Neural cell (in vitro differentiated cells): ENCODE data around the gene CD163L1. TPM values are rescaled to one million over a fixed set of nuclear protein-coding genes. Genes with fewer than 3 reads are reported as not detected.

Experiments used
- H2AFZ ChIP-seq: fragments of 200-600, 300-800 bp; sonication (generic), shearing (Covaris generic); 2 replicates; pipeline ENCODE4 v1.6.0; 2014; ENCODE audit warnings: low read depth, mild to moderate bottlenecking, antibody characterized with exemption, low read length, moderate library complexity
- H3F3A ChIP-seq: fragments of 200-600 bp; shearing (Covaris generic); 2 replicates; pipeline ENCODE4 v1.6.1; 2016; ENCODE audit warnings: mild to moderate bottlenecking, moderate library complexity, mixed read lengths, antibody characterized with exemption, low read length; ENCODE audit not compliant: insufficient read depth, poor library complexity, severe bottlenecking
- H3K27ac ChIP-seq: fragments of 200-600, 300-800 bp; sonication (generic), shearing (Covaris generic); 2 replicates; pipeline ENCODE4 v1.5.1; 2014; ENCODE audit warnings: mild to moderate bottlenecking, low read length, moderate library complexity
- H3K27me3 ChIP-seq: fragments of 300-800, 200-600 bp; sonication (generic), shearing (Covaris generic); 2 replicates; pipeline ENCODE4 v1.6.0; 2014; ENCODE audit warnings: mild to moderate bottlenecking, low read depth, low read length, moderate library complexity; ENCODE audit not compliant: insufficient read depth
- H3K36me3 ChIP-seq: fragments of 300-800, 200-600 bp; sonication (generic), shearing (Covaris generic); 2 replicates; pipeline ENCODE4 v1.5.1; 2014; ENCODE audit warnings: mild to moderate bottlenecking, antibody characterized with exemption, low read length, moderate library complexity; ENCODE audit not compliant: insufficient read depth
- H3K4me2 ChIP-seq: fragments of 300-800, 200-600 bp; sonication (generic), shearing (Covaris generic); 2 replicates; pipeline ENCODE4 v1.6.0; 2014; ENCODE audit warnings: mild to moderate bottlenecking, low read length
- H3K4me3 ChIP-seq: fragments of 300-800, 200-600 bp; sonication (generic), shearing (Covaris generic); 2 replicates; pipeline ENCODE4 v1.5.1; 2014; ENCODE audit warnings: mild to moderate bottlenecking, low read length, moderate library complexity
- H3K79me2 ChIP-seq: fragments of 200-600 bp; shearing (Covaris generic); replicated peaks from 2 replicates; pipeline ENCODE4 v1.6.0; 2014; ENCODE audit warnings: mild to moderate bottlenecking, low read length, moderate library complexity; ENCODE audit not compliant: insufficient read depth
- H3K9ac ChIP-seq: fragments of 300-800, 200-600 bp; sonication (generic), shearing (Covaris generic); 2 replicates; pipeline ENCODE4 v1.6.1; 2016; ENCODE audit warnings: mild to moderate bottlenecking, low read length, mixed read lengths
- H3K9me2 ChIP-seq: fragments of 200-600 bp; shearing (Covaris generic); 2 replicates; pipeline ENCODE4 v1.6.1; 2016; ENCODE audit warnings: mild to moderate bottlenecking, low read length, mixed read lengths; ENCODE audit not compliant: insufficient read depth
- H3K9me3 ChIP-seq: fragments of 200-600, 300-800 bp; sonication (generic), shearing (Covaris generic); 2 replicates; pipeline ENCODE4 v1.6.1; 2016; ENCODE audit warnings: mild to moderate bottlenecking, mixed run types, low read length, moderate library complexity, mixed read lengths
- H4K20me1 ChIP-seq: fragments of 200-600 bp; shearing (Covaris generic); 2 replicates; pipeline ENCODE4 v1.6.1; 2016; ENCODE audit warnings: mild to moderate bottlenecking, mixed run types; ENCODE audit not compliant: insufficient read depth
- EP300 ChIP-seq: fragments of 450-650 bp; conservative IDR thresholded peaks from 2 replicates; pipeline ENCODE4 v1.6.1; 2014; ENCODE audit warnings: antibody characterized with exemption, mild to moderate bottlenecking, moderate library complexity; ENCODE audit not compliant: poor library complexity, severe bottlenecking
- EZH2 ChIP-seq: fragments of 200-600, 300-800 bp; shearing (Covaris generic), sonication (generic); IDR thresholded peaks from 2 replicates; pipeline ENCODE4 v1.6.1; 2014; ENCODE audit warnings: antibody characterized with exemption, low read length, borderline replicate concordance, mild to moderate bottlenecking; ENCODE audit not compliant: insufficient read depth, poor library complexity, severe bottlenecking
- MXI1 ChIP-seq: fragments of 450-650 bp; conservative IDR thresholded peaks from 2 replicates; pipeline ENCODE4 v1.6.1; 2014; ENCODE audit warnings: antibody characterized with exemption, mild to moderate bottlenecking; ENCODE audit not compliant: poor library complexity, severe bottlenecking
- POLR2AphosphoS5 ChIP-seq: IDR thresholded peaks from 2 replicates; pipeline ENCODE4 v1.6.1; 2012
- RAD21 ChIP-seq: fragments of 450-650 bp; conservative IDR thresholded peaks from 2 replicates; pipeline ENCODE4 v1.6.1; 2014; ENCODE audit warnings: antibody characterized with exemption, mild to moderate bottlenecking, moderate library complexity
- SMC3 ChIP-seq: fragments of 450-650 bp; conservative IDR thresholded peaks from 2 replicates; pipeline ENCODE4 v1.6.1; 2014; ENCODE audit warnings: antibody characterized with exemption, mild to moderate bottlenecking, moderate library complexity; ENCODE audit not compliant: poor library complexity
- TAF1 ChIP-seq: IDR thresholded peaks from 2 replicates; pipeline ENCODE4 v1.6.1; 2012; ENCODE audit warnings: low read depth
- polyA plus RNA-seq: library from polyadenylated mRNA; depleted of rRNA; stranded (reverse); fragments of >200 nt; gene quantifications from 2 replicates; pipeline ENCODE4 v1.2.3, GENCODE V29; 2014
- TF ChIP-seq, protein P1 (sequence below): IDR thresholded peaks from 2 replicates; pipeline ENCODE4 v1.6.1; 2012; ENCODE audit warnings: borderline replicate concordance
- TF ChIP-seq, protein P2 (sequence below): fragments of 450-650 bp; IDR thresholded peaks from 2 replicates; pipeline ENCODE4 v1.5.1; 2014; ENCODE audit warnings: antibody characterized with exemption, mild to moderate bottlenecking, moderate library complexity; ENCODE audit not compliant: poor library complexity, severe bottlenecking

CD163L1 gene
- polyA plus RNA-seq, 1 donor from 2014 or later: 0.62 TPM

DNA sequence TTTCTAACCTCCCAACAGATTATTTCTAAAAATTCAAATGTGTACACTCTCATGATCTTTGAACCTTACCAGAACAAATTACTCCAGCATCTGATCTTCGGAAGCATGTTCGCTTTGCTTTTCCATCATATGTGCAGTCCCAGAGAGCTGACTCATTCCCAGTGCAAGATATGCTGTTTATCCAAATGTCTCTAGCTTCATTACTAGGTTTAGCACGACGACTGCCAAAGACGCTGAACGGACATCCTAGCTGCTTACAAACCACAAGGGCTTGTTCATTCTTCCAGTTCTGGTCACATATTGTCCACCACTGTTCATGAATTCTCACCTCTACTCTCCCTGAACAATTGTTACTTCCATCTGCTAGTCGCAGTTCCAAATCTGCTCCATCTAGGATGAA lies 40.5 kb downstream of the CD163L1 start:
- H3K36me3 ChIP-seq: no peaks in the 10 kb centered on the region
- no peak overlapping the region for H3K27ac ChIP-seq
- H3K4me2 ChIP-seq: no peak overlapping the region
- H2AFZ ChIP-seq: no peak overlapping the region
- H3K27me3 ChIP-seq: no peaks in the 10 kb centered on the region
- H3K9me3 ChIP-seq: no peaks in the 10 kb centered on the region
- TF ChIP-seq SMC3 (no peak), EZH2 (no peak), TAF1 (no peak), EP300 (no peak), RAD21 (no peak), POLR2AphosphoS5 (no peak), MXI1 (no peak)
- TF ChIP-seq, protein P1, sequence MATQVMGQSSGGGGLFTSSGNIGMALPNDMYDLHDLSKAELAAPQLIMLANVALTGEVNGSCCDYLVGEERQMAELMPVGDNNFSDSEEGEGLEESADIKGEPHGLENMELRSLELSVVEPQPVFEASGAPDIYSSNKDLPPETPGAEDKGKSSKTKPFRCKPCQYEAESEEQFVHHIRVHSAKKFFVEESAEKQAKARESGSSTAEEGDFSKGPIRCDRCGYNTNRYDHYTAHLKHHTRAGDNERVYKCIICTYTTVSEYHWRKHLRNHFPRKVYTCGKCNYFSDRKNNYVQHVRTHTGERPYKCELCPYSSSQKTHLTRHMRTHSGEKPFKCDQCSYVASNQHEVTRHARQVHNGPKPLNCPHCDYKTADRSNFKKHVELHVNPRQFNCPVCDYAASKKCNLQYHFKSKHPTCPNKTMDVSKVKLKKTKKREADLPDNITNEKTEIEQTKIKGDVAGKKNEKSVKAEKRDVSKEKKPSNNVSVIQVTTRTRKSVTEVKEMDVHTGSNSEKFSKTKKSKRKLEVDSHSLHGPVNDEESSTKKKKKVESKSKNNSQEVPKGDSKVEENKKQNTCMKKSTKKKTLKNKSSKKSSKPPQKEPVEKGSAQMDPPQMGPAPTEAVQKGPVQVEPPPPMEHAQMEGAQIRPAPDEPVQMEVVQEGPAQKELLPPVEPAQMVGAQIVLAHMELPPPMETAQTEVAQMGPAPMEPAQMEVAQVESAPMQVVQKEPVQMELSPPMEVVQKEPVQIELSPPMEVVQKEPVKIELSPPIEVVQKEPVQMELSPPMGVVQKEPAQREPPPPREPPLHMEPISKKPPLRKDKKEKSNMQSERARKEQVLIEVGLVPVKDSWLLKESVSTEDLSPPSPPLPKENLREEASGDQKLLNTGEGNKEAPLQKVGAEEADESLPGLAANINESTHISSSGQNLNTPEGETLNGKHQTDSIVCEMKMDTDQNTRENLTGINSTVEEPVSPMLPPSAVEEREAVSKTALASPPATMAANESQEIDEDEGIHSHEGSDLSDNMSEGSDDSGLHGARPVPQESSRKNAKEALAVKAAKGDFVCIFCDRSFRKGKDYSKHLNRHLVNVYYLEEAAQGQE: no peak
- TF ChIP-seq, protein P2, sequence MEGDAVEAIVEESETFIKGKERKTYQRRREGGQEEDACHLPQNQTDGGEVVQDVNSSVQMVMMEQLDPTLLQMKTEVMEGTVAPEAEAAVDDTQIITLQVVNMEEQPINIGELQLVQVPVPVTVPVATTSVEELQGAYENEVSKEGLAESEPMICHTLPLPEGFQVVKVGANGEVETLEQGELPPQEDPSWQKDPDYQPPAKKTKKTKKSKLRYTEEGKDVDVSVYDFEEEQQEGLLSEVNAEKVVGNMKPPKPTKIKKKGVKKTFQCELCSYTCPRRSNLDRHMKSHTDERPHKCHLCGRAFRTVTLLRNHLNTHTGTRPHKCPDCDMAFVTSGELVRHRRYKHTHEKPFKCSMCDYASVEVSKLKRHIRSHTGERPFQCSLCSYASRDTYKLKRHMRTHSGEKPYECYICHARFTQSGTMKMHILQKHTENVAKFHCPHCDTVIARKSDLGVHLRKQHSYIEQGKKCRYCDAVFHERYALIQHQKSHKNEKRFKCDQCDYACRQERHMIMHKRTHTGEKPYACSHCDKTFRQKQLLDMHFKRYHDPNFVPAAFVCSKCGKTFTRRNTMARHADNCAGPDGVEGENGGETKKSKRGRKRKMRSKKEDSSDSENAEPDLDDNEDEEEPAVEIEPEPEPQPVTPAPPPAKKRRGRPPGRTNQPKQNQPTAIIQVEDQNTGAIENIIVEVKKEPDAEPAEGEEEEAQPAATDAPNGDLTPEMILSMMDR: no peak
- no peaks in the 10 kb centered on the region for H3F3A ChIP-seq
- no peak overlapping the region for H3K4me3 ChIP-seq
- no peak overlapping the region for H3K9ac ChIP-seq
- H3K79me2 ChIP-seq: no peaks in the 10 kb centered on the region
- H3K9me2 ChIP-seq: no peaks in the 10 kb centered on the region
- H4K20me1 ChIP-seq: no peaks in the 10 kb centered on the region

DNA sequence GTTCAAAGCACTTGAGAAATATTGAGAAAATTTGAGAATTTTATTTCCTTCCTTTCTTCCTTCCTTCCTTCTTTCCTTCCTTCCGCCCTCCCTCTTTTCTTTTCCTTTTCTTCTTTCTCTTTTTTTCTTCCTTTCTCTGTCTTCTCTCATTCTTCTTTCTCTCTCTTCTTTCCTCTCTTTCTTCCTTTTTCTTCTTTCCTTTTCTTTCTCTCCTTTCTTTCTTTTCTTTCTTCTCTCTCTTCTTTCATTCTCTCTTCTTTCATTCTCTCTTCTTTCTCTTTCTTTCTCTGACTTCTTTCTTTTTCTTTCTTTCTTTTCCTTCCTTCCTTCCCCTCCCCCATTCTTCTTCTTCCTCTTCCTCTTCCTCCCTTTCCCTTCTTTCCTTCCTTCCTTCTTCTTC lies 44.9 kb downstream of the CD163L1 start:
- no peaks in the 10 kb centered on the region for H3K9me2 ChIP-seq
- no peaks in the 10 kb centered on the region for H3F3A ChIP-seq
- no peaks in the 10 kb centered on the region for H3K9me3 ChIP-seq
- no peak overlapping the region for H3K9ac ChIP-seq
- no peaks in the 10 kb centered on the region for H3K27me3 ChIP-seq
- no peaks in the 10 kb centered on the region for H4K20me1 ChIP-seq
- no peak overlapping the region for H3K27ac ChIP-seq
- no peaks in the 10 kb centered on the region for H3K36me3 ChIP-seq
- H3K79me2 ChIP-seq: no peaks in the 10 kb centered on the region
- H3K4me2 ChIP-seq: no peak overlapping the region
- H3K4me3 ChIP-seq: no peak overlapping the region
- H2AFZ ChIP-seq: no peak overlapping the region
- TF ChIP-seq RAD21: no peak

DNA sequence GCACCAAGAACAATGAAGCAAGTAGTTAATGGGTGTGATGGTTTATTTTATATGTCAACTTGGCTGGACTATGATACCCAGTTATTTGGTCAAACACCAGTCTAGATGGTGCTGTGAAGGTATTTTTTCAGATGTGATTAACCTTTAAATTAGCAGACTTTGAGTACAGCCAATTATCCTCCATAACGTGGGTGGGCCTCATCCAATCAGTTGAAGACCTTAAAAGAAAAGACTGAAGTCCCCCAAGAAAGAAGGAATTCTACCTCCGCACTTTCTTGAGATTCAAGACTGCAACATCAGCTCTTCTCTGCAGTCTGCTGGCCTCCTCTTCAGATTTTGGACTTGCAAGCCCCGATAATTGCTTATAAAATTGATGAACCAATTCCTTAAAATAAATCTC lies 47.5 kb downstream of the CD163L1 start:
- no peaks in the 10 kb centered on the region for H3K9me3 ChIP-seq
- no peaks in the 10 kb centered on the region for H3K9me2 ChIP-seq
- no peaks in the 10 kb centered on the region for H3K36me3 ChIP-seq
- H3K4me3 ChIP-seq: no peak overlapping the region
- H3K4me2 ChIP-seq: no peak overlapping the region
- H3K27me3 ChIP-seq: no peaks in the 10 kb centered on the region
- H3K27ac ChIP-seq: no peak overlapping the region
- no peak overlapping the region for H3K9ac ChIP-seq
- no peaks in the 10 kb centered on the region for H3F3A ChIP-seq
- no peaks in the 10 kb centered on the region for H4K20me1 ChIP-seq
- TF ChIP-seq SMC3 (no peak), EZH2 (no peak), MXI1 (no peak), RAD21 (no peak), TAF1 (no peak), POLR2AphosphoS5 (no peak), EP300 (no peak)
- TF ChIP-seq, protein P2: no peak
- no peaks in the 10 kb centered on the region for H3K79me2 ChIP-seq
- H2AFZ ChIP-seq: no peak overlapping the region
